Suprapubic skin (tissue), 3 donors: ENCODE data around the gene PHACTR1.

Experiments used
- EP300 ChIP-seq: sonication (generic); formaldehyde crosslinking; IDR thresholded peaks from one replicate; pipeline ENCODE4 v1.6.1; 2017; ENCODE audit warnings: antibody characterized with exemption
- TF ChIP-seq, protein P1 (sequence below), 2 donors: fragments of 200-600 bp in 1 of 2; fragments of 450-650 bp in 1 of 2; sonication (generic) in 1 of 2; IDR thresholded peaks; one replicate each; pipeline ENCODE4 v1.5.1; 2016 to 2019; ENCODE audit warnings: antibody characterized with exemption in 2 of 2, mild to moderate bottlenecking in 1 of 2, moderate library complexity in 1 of 2

DNA sequence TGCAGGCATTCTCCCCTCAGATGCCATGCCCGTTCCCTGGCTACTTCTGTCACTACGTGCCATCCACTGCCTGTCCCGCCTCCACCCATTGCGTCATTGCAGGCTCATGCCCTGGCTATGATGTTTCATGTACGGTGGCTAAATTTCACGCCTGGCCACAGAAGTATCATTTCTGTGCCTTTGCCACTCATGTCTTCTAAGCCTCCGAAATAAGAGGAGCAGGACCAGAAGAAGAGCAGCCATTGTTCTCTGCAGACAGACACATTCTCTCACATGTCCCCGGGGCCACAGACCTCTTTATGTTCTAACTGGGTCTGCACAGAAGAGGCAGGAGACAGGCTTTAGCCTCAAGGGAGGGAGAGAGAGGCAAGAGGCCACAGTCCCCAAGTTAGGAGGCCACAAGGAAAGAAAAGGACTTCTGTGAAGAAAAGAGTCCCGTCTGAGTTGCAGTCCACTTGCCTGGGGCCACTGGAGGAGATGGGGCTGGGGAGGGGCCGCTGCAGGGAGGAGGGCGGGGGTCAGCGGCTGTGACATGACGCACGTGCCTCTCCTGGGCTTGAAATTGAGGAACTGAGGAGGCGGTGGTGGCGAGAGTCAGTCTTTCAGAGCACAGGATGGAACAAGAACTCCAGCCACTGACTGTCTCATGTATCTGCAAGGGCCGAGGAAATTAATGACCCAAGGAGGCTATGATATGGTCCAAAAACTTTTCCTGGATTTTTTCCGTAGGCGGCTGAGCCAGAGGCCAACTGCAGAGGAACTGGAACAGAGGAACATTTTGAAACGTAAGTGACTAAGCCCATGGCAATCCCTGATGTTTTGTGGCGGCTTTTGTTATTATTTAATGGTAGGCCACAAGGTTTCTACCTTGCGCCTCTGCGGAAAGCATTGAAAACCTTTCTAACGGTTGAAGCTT is 555.8 kb downstream of the PHACTR1 start:
- TF ChIP-seq, protein P1, sequence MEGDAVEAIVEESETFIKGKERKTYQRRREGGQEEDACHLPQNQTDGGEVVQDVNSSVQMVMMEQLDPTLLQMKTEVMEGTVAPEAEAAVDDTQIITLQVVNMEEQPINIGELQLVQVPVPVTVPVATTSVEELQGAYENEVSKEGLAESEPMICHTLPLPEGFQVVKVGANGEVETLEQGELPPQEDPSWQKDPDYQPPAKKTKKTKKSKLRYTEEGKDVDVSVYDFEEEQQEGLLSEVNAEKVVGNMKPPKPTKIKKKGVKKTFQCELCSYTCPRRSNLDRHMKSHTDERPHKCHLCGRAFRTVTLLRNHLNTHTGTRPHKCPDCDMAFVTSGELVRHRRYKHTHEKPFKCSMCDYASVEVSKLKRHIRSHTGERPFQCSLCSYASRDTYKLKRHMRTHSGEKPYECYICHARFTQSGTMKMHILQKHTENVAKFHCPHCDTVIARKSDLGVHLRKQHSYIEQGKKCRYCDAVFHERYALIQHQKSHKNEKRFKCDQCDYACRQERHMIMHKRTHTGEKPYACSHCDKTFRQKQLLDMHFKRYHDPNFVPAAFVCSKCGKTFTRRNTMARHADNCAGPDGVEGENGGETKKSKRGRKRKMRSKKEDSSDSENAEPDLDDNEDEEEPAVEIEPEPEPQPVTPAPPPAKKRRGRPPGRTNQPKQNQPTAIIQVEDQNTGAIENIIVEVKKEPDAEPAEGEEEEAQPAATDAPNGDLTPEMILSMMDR (IDR thresholded peaks at IDR 0.05): no peak
- no peak for TF ChIP-seq EP300
